HL-60 (cell line): ENCODE results near the gene SLC22A12.

ENCODE experiments used
- GABPA ChIP-seq: IDR thresholded peaks from 2 replicates; pipeline ENCODE4 v1.6.1; 2012; ENCODE audit warnings: low read depth
- POLR2AphosphoS5 ChIP-seq: IDR thresholded peaks from 2 replicates; pipeline ENCODE4 v1.6.1; 2012; ENCODE audit warnings: low read depth
- SPI1 ChIP-seq: IDR thresholded peaks from 2 replicates; pipeline ENCODE4 v1.6.1; 2012; ENCODE audit warnings: low read depth, mild to moderate bottlenecking, borderline replicate concordance
- TF ChIP-seq, protein P1 (sequence below): IDR thresholded peaks from one replicate; pipeline ENCODE4 v1.5.1; 2011; ENCODE audit warnings: low read length, control low read depth, inconsistent platforms; ENCODE audit not compliant: insufficient read depth
- TF ChIP-seq, protein P2 (sequence below): IDR thresholded peaks from 2 replicates; pipeline ENCODE4 v1.6.1; 2012; ENCODE audit warnings: low read depth; ENCODE audit not compliant: insufficient replicate concordance

DNA sequence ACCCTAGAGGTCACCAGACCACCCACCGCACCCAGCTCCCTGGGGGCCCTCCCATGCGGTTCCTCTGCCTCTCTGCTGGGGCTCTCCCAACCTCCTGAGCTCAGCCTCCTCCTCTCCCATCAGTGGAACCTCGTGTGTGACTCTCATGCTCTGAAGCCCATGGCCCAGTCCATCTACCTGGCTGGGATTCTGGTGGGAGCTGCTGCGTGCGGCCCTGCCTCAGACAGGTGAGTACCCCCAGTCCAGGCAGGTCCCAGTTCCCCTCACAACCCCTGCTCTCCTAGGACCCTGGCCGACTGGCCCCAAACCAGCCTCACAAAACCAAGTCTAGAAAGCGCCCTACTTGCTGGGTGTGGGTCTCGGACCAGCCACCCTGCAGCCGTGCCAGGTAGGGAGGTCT lies 1.6 kb downstream of the SLC22A12 start:
- TF ChIP-seq, protein P1, sequence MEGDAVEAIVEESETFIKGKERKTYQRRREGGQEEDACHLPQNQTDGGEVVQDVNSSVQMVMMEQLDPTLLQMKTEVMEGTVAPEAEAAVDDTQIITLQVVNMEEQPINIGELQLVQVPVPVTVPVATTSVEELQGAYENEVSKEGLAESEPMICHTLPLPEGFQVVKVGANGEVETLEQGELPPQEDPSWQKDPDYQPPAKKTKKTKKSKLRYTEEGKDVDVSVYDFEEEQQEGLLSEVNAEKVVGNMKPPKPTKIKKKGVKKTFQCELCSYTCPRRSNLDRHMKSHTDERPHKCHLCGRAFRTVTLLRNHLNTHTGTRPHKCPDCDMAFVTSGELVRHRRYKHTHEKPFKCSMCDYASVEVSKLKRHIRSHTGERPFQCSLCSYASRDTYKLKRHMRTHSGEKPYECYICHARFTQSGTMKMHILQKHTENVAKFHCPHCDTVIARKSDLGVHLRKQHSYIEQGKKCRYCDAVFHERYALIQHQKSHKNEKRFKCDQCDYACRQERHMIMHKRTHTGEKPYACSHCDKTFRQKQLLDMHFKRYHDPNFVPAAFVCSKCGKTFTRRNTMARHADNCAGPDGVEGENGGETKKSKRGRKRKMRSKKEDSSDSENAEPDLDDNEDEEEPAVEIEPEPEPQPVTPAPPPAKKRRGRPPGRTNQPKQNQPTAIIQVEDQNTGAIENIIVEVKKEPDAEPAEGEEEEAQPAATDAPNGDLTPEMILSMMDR = no peak
- no peak for TF ChIP-seq GABPA
- TF ChIP-seq POLR2AphosphoS5 = no peak
- TF ChIP-seq, protein P2, sequence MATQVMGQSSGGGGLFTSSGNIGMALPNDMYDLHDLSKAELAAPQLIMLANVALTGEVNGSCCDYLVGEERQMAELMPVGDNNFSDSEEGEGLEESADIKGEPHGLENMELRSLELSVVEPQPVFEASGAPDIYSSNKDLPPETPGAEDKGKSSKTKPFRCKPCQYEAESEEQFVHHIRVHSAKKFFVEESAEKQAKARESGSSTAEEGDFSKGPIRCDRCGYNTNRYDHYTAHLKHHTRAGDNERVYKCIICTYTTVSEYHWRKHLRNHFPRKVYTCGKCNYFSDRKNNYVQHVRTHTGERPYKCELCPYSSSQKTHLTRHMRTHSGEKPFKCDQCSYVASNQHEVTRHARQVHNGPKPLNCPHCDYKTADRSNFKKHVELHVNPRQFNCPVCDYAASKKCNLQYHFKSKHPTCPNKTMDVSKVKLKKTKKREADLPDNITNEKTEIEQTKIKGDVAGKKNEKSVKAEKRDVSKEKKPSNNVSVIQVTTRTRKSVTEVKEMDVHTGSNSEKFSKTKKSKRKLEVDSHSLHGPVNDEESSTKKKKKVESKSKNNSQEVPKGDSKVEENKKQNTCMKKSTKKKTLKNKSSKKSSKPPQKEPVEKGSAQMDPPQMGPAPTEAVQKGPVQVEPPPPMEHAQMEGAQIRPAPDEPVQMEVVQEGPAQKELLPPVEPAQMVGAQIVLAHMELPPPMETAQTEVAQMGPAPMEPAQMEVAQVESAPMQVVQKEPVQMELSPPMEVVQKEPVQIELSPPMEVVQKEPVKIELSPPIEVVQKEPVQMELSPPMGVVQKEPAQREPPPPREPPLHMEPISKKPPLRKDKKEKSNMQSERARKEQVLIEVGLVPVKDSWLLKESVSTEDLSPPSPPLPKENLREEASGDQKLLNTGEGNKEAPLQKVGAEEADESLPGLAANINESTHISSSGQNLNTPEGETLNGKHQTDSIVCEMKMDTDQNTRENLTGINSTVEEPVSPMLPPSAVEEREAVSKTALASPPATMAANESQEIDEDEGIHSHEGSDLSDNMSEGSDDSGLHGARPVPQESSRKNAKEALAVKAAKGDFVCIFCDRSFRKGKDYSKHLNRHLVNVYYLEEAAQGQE = no peak
- TF ChIP-seq SPI1 = no peak
